Activated CD8-positive, alpha-beta T cell treated with anti-CD3 and anti-CD28 coated beads for 36 hours (primary cell): ENCODE data around the gene TMEM123. TPM values are rescaled to one million over a fixed set of nuclear protein-coding genes. Genes with fewer than 3 reads are reported as not detected.

Experiments used
- ATAC-seq: fragments of 200-7000 bp; cut with Tn5 transposase; one replicate; pipeline ENCODE4 v1.10.0; 2021; ENCODE audit warnings: mild to moderate bottlenecking, moderate library complexity
- CTCF ChIA-PET: fragments of 350-600 bp; sonication (Branson Sonifier 250); formaldehyde crosslinking; loops from one replicate; lab custom pipeline; 2021; ENCODE audit warnings: antibody characterized with exemption; lab: Charles Lee
- POLR2A ChIA-PET: fragments of 350-600 bp; sonication (Branson Sonifier 250); formaldehyde crosslinking; loops from one replicate; lab custom pipeline; 2021; ENCODE audit warnings: antibody characterized with exemption; lab: Charles Lee
- DNase-seq: peaks from one replicate; pipeline ENCODE4 v3.0.0-alpha.2; 2020
- H3K27ac Mint-ChIP-seq: one replicate; pipeline ENCODE4 v1.8.0; 2021; ENCODE audit warnings: mild to moderate bottlenecking, mixed read lengths
- H3K27me3 Mint-ChIP-seq: one replicate; pipeline ENCODE4 v1.8.0; 2021; ENCODE audit warnings: mixed read lengths
- H3K36me3 Mint-ChIP-seq: one replicate; pipeline ENCODE4 v1.8.0; 2021; ENCODE audit warnings: low read depth, mixed read lengths
- H3K4me1 Mint-ChIP-seq: one replicate; pipeline ENCODE4 v1.8.0; 2021; ENCODE audit warnings: low read depth, mixed read lengths
- H3K4me3 Mint-ChIP-seq: one replicate; pipeline ENCODE4 v1.8.0; 2021; ENCODE audit warnings: mild to moderate bottlenecking, moderate library complexity, mixed read lengths
- H3K9me3 Mint-ChIP-seq: one replicate; pipeline ENCODE4 v1.8.0; 2021; ENCODE audit warnings: mixed read lengths
- intact Hi-C: fragments of 100-400 bp; cut with micrococcal nuclease; formaldehyde crosslinking; loops from one replicate; pipeline ENCODE4 v1.10.0; 2022
- total RNA-seq, 2 experiments: library from RNA; stranded (reverse); gene quantifications; one replicate each; pipeline ENCODE4 v1.2.3, GENCODE V29; 2021
- TF ChIP-seq, protein P1 (sequence below): fragments of 200-600 bp; IDR thresholded peaks from one replicate; pipeline ENCODE4 v1.8.0; 2022; ENCODE audit warnings: antibody characterized with exemption, mild to moderate bottlenecking

TMEM123 gene
- total RNA-seq, 2 experiments from 2014 or later = 234 to 235 TPM

DNA sequence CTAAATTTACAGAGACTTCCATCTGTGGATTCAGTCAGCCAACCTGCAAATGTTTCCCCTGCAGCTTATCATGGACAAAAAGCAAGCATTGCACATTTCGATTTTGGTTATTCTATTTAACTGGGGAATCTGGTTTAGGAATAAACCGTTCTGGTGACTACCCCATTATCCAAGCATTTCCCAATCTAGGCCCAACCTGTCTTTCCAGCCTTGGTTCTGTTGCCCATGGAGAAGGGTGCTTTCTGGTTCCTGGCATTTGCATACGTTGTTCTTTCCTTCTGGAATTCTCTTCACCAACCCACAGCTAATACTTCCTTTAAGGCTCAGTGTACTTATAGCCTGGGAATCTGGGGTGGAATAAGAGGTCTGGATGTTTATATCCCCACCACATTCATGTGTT is 1.4 kb upstream of the TMEM123 start:
- TF ChIP-seq, protein P1, sequence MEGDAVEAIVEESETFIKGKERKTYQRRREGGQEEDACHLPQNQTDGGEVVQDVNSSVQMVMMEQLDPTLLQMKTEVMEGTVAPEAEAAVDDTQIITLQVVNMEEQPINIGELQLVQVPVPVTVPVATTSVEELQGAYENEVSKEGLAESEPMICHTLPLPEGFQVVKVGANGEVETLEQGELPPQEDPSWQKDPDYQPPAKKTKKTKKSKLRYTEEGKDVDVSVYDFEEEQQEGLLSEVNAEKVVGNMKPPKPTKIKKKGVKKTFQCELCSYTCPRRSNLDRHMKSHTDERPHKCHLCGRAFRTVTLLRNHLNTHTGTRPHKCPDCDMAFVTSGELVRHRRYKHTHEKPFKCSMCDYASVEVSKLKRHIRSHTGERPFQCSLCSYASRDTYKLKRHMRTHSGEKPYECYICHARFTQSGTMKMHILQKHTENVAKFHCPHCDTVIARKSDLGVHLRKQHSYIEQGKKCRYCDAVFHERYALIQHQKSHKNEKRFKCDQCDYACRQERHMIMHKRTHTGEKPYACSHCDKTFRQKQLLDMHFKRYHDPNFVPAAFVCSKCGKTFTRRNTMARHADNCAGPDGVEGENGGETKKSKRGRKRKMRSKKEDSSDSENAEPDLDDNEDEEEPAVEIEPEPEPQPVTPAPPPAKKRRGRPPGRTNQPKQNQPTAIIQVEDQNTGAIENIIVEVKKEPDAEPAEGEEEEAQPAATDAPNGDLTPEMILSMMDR = no peak
- intact Hi-C loops = loop anchor here (5.0 kb wide), 2 partner anchors 42 to 107 kb away; partner anchors contain the start of gene BIRC2
- no peaks in the 10 kb centered on the region for H3K9me3 Mint-ChIP-seq
- no peak for DNase-seq
- no peak overlapping the region for H3K27ac Mint-ChIP-seq
- POLR2A ChIA-PET = interaction anchor here (0.8 to 1.4 kb wide), 5 partner anchors 16 to 136 kb away, joined by 3 to 6 read pairs (median 3); no protein-coding TSS in a partner anchor
- CTCF ChIA-PET = interaction anchor here (0.7 to 1.8 kb wide), 6 partner anchors 8 to 137 kb away, joined by 3 to 5 read pairs (median 4); no protein-coding TSS in a partner anchor
- H3K36me3 Mint-ChIP-seq = peaks cover 23% of the 10 kb centered on the region
- no peak for ATAC-seq
- H3K4me1 Mint-ChIP-seq = peaks cover 75% of the 10 kb centered on the region
- H3K27me3 Mint-ChIP-seq = no peaks in the 10 kb centered on the region
- H3K4me3 Mint-ChIP-seq = no peak overlapping the region

DNA sequence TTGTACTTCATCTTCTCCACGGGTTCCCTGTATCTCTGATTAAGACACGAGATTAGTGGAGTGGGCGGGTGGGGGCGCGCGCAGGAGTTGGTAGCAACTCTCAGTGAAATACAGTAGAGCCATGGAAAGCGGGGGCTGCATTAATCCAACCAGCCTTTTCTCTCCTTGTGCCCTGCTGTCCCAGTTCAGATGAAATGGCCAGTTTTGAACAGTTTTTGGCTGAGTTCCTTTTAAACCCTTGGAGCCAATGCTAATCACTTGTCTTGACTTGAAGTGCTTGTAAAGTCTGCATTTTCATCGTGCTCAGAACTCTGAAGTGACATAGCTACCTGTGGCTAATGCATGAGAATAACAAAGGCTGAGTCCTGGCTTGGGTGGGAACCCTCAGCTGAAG is 734 bp upstream of the TMEM123 start:
- ChIA-PET POLR2A (interaction anchor here (0.6 to 1.4 kb wide), 13 partner anchors 11 to 159 kb away, joined by 3 to 8 read pairs (median 4); no protein-coding TSS in a partner anchor), CTCF (interaction anchor here (0.6 to 1.8 kb wide), 7 partner anchors 9 to 137 kb away, joined by 3 to 5 read pairs (median 3); no protein-coding TSS in a partner anchor)
- peak overlapping the region; percentile 95 for H3K27ac Mint-ChIP-seq
- no peaks in the 10 kb centered on the region for H3K9me3 Mint-ChIP-seq
- TF ChIP-seq, protein P1 = no peak
- ATAC-seq (peak; percentile 3), DNase-seq (peak; percentile 75)
- peaks cover 75% of the 10 kb centered on the region for H3K4me1 Mint-ChIP-seq
- H3K27me3 Mint-ChIP-seq = no peaks in the 10 kb centered on the region
- intact Hi-C loops = loop anchor here (5.0 kb wide), 2 partner anchors 41 to 106 kb away; partner anchors contain the start of gene BIRC2
- H3K4me3 Mint-ChIP-seq = peak overlapping the region; percentile 98
- H3K36me3 Mint-ChIP-seq = peaks cover 29% of the 10 kb centered on the region

DNA sequence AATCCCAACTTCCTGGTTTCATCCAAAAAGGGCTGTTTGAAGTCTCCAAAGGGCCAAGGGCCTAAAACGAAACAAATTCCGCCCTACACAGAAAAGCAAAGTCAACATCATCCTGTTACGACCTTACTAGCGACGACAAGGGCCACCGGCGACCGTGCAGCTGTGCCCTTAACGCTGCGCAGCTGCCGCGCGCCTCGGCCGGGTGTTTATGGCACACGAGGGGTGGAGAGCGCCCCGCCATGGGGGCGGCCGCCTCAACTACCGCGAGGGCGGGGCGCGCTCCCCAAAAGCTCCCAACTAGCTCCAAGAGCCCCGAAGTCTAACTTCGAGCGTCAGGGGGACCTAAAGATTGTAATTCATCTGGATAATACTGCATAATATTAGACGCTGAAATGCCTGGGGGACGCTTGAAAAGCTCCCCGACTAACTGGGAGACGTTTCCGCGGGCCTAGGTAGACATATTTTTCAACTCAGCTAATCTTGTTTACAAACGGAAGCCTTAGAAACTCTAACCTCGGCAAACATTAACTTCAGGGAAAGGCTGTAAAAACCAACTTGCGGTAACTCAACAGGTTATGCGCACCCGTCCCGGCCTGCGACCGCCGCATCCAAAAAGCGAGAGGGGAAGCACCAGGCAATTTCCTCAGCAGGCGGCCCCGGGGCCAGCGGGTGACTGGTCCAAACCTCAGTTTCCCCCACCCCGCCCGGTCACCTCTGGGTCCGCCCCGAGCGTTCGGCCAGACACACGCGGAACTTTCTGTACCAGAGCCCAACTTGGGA is 694 bp downstream of the TMEM123 start:
- intact Hi-C loops = loop anchor here (2.0 to 5.0 kb wide), 3 partner anchors 40 to 105 kb away; partner anchors contain the start of gene BIRC2
- no peaks in the 10 kb centered on the region for H3K9me3 Mint-ChIP-seq
- POLR2A ChIA-PET = interaction anchor here (0.7 to 1.2 kb wide), 16 partner anchors 15 to 133 kb away, joined by 3 to 8 read pairs (median 3); no protein-coding TSS in a partner anchor
- peaks cover 75% of the 10 kb centered on the region for H3K4me1 Mint-ChIP-seq
- ATAC-seq (peak; percentile 64), DNase-seq (peak; percentile 88)
- CTCF ChIA-PET = interaction anchor here (0.7 to 1.3 kb wide), 13 partner anchors 9 to 110 kb away, joined by 3 to 16 read pairs (median 4); no protein-coding TSS in a partner anchor
- TF ChIP-seq, protein P1 = peak; percentile 27
- H3K27me3 Mint-ChIP-seq = no peaks in the 10 kb centered on the region
- H3K4me3 Mint-ChIP-seq = peak overlapping the region; percentile 98
- peak overlapping the region; percentile 96 for H3K27ac Mint-ChIP-seq
- H3K36me3 Mint-ChIP-seq = peaks cover 43% of the 10 kb centered on the region

DNA sequence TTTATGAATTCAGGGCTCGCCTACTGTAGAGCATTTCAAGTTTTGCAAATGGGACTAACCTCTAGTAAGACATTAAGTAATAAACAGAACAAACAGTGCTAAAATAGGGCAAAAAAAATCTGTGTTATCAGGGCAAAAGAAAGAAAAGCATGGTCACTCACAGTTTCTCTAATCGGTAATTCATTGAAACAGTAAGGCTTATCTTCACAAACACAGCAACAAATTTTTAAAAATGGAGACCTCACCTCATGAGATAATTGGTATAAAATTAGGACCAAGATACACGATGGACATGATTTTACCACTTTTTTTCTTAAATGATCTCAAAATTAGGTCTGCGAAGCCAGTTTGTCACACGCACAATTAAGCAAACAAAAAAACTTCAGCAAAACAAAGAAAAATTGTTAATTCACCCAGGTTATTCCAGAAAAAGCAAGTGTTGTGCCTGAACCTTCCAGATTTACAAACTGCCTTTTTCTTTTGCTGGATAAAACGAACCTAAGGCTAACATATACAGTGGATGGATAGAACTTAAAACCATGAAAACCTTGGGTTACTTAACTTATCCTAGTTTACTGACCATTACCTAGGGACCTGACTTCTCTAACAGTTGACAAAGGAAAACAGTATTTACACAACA is 1.4 kb downstream of the TMEM123 start:
- H3K9me3 Mint-ChIP-seq = no peaks in the 10 kb centered on the region
- H3K4me1 Mint-ChIP-seq = peaks cover 77% of the 10 kb centered on the region
- peak overlapping the region; percentile 98 for H3K4me3 Mint-ChIP-seq
- ChIA-PET CTCF (interaction anchor here (0.7 to 1.4 kb wide), 15 partner anchors 10 to 109 kb away, joined by 3 to 16 read pairs (median 4); no protein-coding TSS in a partner anchor), POLR2A (interaction anchor here (0.8 to 1.2 kb wide), 15 partner anchors 16 to 133 kb away, joined by 3 to 8 read pairs (median 3); no protein-coding TSS in a partner anchor)
- H3K27ac Mint-ChIP-seq = peak overlapping the region; percentile 96
- H3K27me3 Mint-ChIP-seq = no peaks in the 10 kb centered on the region
- TF ChIP-seq, protein P1 = no peak
- ATAC-seq (no peak), DNase-seq (no peak)
- intact Hi-C loops = loop anchor here (2.0 to 5.0 kb wide), 3 partner anchors 39 to 104 kb away; partner anchors contain the start of gene BIRC2
- H3K36me3 Mint-ChIP-seq = peaks cover 50% of the 10 kb centered on the region
